ENCODE data around the gene TMEM151B.

DNA sequence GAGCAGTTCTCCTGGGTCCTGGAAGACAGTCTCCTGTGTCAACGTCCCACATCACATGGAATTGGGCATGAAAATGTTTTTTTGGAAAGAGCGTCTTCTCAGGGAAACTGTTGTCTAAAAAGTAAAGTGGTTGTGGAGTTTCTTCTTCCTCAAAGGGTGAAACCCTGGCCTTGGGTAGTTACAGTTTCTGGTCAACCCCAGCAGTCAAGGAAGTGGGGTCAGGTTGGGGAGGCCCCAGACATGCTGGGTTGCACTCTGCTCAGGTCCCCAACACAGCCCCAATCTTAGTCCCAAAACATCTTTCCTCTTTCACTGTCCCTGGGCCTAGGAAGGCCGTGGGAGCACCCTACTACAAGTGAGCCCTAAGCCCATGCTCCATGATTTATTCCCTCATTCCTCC is 3.9 kb upstream of the TMEM151B start:
- no peak for TF ChIP-seq CTCF (conservative IDR thresholded peaks at IDR 0.05; ENCODE audit: low read depth, low read length)
- TF ChIP-seq EZH2 (IDR thresholded peaks at IDR 0.05; ENCODE audit: borderline replicate concordance, low read depth, low read length, poor library complexity, severe bottlenecking): no peak
